Kidney epithelial cell (primary cell): ENCODE measurements around the gene CUX1. TPM values are rescaled to one million over a fixed set of nuclear protein-coding genes. Genes with fewer than 3 reads are reported as not detected.

Source experiments
- DNase-seq: peaks from one replicate; pipeline ENCODE4 v3.0.0-alpha.2; 2010; ENCODE audit warnings: low read depth
- H3K27me3 ChIP-seq: 2 replicates; pipeline ENCODE4 v1.6.0; 2011; ENCODE audit warnings: low read length; ENCODE audit not compliant: control insufficient read depth, insufficient read depth
- H3K36me3 ChIP-seq: 2 replicates; pipeline ENCODE4 v1.5.1; 2011; ENCODE audit warnings: low read length; ENCODE audit not compliant: control insufficient read depth, insufficient read depth
- H3K4me3 ChIP-seq: 2 replicates; pipeline ENCODE4 v1.5.1; 2011; ENCODE audit warnings: low read depth, mild to moderate bottlenecking, control low read depth, low read length
- total RNA-seq: library from RNA; depleted of rRNA; stranded (reverse); fragments of >200 nt; gene quantifications from 2 replicates; pipeline ENCODE4 v1.2.3, GENCODE V29; 2015
- TF ChIP-seq, protein P1 (sequence below): IDR thresholded peaks from 2 replicates; pipeline ENCODE4 v1.5.1; 2011; ENCODE audit warnings: mild to moderate bottlenecking, moderate library complexity, low read length, control low read depth, inconsistent platforms; ENCODE audit not compliant: insufficient read depth, poor library complexity, severe bottlenecking

Gene CUX1
- total RNA-seq, 1 donor from 2014 or later: 56.7 TPM

DNA sequence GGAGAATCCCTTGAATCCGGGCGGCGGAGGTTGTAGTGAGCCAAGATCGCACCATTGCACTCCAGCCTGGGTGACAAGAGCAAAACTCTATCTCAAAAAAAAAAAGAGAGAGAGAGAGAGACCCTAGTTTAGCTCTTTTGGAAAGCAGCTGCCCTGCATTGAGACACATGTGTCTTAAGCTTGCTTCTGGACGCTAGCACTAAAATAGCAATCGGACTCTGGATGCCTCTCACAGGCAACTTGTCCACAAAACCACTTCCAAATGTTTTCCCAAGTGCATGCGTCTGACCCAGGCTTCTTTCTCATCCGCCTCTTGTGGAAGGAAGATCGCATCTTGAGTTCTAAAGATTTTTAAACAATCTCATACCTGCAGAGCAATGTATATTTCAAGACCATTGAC lies 182.7 kb downstream of the CUX1 start:
- no peak for DNase-seq
- Histone ChIP-seq H3K4me3 (no peak overlapping the region), H3K36me3 (no peaks in the 10 kb centered on the region), H3K27me3 (no peaks in the 10 kb centered on the region)
- TF ChIP-seq, protein P1, sequence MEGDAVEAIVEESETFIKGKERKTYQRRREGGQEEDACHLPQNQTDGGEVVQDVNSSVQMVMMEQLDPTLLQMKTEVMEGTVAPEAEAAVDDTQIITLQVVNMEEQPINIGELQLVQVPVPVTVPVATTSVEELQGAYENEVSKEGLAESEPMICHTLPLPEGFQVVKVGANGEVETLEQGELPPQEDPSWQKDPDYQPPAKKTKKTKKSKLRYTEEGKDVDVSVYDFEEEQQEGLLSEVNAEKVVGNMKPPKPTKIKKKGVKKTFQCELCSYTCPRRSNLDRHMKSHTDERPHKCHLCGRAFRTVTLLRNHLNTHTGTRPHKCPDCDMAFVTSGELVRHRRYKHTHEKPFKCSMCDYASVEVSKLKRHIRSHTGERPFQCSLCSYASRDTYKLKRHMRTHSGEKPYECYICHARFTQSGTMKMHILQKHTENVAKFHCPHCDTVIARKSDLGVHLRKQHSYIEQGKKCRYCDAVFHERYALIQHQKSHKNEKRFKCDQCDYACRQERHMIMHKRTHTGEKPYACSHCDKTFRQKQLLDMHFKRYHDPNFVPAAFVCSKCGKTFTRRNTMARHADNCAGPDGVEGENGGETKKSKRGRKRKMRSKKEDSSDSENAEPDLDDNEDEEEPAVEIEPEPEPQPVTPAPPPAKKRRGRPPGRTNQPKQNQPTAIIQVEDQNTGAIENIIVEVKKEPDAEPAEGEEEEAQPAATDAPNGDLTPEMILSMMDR: no peak

DNA sequence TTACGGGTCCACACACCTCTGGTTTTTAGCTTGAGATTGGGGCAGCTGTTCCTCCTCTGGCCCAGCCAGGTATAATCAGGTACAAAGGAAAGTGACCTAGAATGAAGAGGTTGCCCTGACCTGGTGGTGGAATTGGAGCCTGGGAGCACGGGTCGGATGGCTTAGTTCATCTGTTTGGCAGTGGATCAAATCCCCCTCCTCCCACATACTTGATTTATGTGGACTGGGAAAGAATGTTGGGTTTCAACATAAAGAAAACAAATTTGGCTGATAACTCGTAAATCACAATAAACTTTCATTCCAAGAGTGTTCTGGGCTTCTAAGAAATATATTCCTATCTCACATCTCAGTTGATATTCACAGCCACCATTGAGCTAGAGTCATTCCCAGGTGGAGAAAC lies 186.8 kb downstream of the CUX1 start:
- Histone ChIP-seq H3K36me3 (no peaks in the 10 kb centered on the region), H3K27me3 (no peaks in the 10 kb centered on the region), H3K4me3 (no peak overlapping the region)
- no peak for DNase-seq
- TF ChIP-seq, protein P1: no peak

DNA sequence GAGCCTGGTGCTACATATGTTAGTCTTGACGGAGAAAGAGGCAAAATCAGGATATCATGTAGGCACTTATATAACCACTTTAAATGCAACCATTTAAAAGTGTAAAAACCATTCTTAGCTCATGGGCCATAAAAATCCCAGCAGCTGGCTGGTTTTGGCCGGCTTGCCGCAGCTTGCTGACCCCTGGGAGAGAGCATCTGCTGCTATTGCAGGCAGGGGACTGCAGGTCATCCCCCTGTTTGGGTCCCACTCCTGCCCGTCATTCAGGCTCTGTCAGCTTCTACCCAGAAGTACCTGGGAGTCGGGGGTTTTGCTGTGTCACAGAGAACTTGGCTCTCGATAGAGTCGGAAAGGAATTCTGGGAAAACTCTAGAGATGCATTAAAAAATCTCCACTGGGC lies 187.4 kb downstream of the CUX1 start:
- H3K4me3 ChIP-seq: no peak overlapping the region
- no peaks in the 10 kb centered on the region for H3K27me3 ChIP-seq
- DNase-seq: no peak
- H3K36me3 ChIP-seq: no peaks in the 10 kb centered on the region
- TF ChIP-seq, protein P1: no peak

DNA sequence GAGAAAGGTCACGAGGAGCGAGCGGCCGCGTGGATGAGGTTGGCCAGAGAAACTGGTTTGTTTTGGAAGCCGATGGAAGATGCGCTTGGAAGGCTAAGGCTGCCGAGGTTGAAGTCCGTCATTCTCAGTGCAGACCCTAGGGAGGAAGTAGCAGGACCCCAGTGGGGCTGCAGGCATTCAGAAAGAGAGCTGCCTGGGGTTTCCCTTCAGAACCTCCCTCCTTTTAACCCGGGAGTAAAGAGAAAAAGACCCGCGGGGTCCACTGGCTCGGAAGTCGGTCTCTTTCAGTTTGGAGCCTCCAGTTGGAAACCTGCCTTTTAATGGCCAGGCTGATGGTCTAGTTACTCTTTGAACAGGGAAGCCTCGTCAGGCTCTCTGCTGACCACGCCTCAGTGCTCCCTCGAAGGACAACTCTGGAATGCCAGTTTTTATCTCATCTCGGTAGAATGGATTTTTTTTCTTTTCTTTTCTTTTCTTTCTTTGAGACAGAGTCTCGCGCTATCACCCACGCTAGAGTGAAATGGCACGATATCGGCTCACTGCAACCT lies 188.6 kb downstream of the CUX1 start:
- no peak for DNase-seq
- TF ChIP-seq, protein P1: no peak

DNA sequence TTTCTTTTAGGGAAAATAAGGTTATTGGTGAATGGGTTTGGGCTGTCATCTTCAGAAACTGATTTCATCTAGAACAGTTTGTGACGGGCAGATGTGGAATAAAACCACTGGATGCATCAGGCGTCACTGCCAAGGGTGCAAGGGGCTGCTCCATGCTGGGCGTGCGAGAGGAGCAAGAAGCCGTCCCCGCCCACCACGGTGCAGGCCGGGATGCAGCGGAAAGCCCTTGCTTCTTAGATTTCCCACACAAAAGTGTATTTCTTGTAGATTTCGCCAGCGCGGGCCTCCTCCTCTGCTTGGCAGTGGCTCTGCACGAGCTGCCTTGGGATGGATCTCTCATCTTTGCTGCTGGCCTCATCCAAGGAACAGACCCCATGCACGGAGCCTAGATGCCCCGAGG lies 189.3 kb downstream of the CUX1 start:
- TF ChIP-seq, protein P1: no peak
- no peak for DNase-seq
- Histone ChIP-seq H3K4me3 (no peak overlapping the region), H3K27me3 (no peaks in the 10 kb centered on the region), H3K36me3 (no peaks in the 10 kb centered on the region)

More for the DNA sequence above, 188.6 kb downstream of the CUX1 start:
- H3K27me3 ChIP-seq: no peaks in the 10 kb centered on the region
- H3K36me3 ChIP-seq: no peaks in the 10 kb centered on the region
- no peak overlapping the region for H3K4me3 ChIP-seq
